Trophoblast cell (in vitro differentiated cells and primary cell): Measurements from ENCODE around the gene ITIH5.

Experiments
- DNase-seq, 2 donors: peaks; one replicate each; pipeline ENCODE4 v3.0.0-alpha.2; 2016
- H2AFZ ChIP-seq: 2 replicates; pipeline ENCODE4 v1.6.1; 2013; ENCODE audit warnings: low read length, moderate library complexity, mild to moderate bottlenecking; ENCODE audit not compliant: insufficient read depth, poor library complexity
- H2AK5ac ChIP-seq: 2 replicates; pipeline ENCODE4 v1.6.1; 2013; ENCODE audit warnings: mild to moderate bottlenecking, low read length
- H2BK120ac ChIP-seq: 2 replicates; pipeline ENCODE4 v1.6.1; 2013; ENCODE audit warnings: low read length, mild to moderate bottlenecking, moderate library complexity; ENCODE audit not compliant: insufficient read depth, poor library complexity
- H2BK12ac ChIP-seq: 2 replicates; pipeline ENCODE4 v1.6.1; 2013; ENCODE audit warnings: mild to moderate bottlenecking, low read length, moderate library complexity
- H2BK5ac ChIP-seq: 2 replicates; pipeline ENCODE4 v1.6.1; 2013; ENCODE audit warnings: low read length, low read depth, moderate library complexity, mild to moderate bottlenecking; ENCODE audit not compliant: poor library complexity
- H3K14ac ChIP-seq: 2 replicates; pipeline ENCODE4 v1.6.1; 2013; ENCODE audit warnings: mild to moderate bottlenecking, low read length
- H3K18ac ChIP-seq: 2 replicates; pipeline ENCODE4 v1.6.1; 2013; ENCODE audit warnings: mild to moderate bottlenecking, low read length
- H3K23ac ChIP-seq: 2 replicates; pipeline ENCODE4 v1.6.1; 2013; ENCODE audit warnings: low read length
- H3K27ac ChIP-seq: 2 replicates; pipeline ENCODE4 v1.5.1; 2013; ENCODE audit warnings: low read depth, mild to moderate bottlenecking, inconsistent platforms, low read length, moderate library complexity
- H3K27me3 ChIP-seq: 2 replicates; pipeline ENCODE4 v1.6.1; 2013; ENCODE audit warnings: inconsistent platforms, mild to moderate bottlenecking, low read length, moderate library complexity; ENCODE audit not compliant: insufficient read depth
- H3K36me3 ChIP-seq, 2 experiments: 1 replicate in 1 of 2; 2 replicates in 1 of 2; pipeline ENCODE4 v1.6.1; 2013; ENCODE audit warnings: low read length in 2 of 2, mild to moderate bottlenecking in 2 of 2, moderate library complexity in 1 of 2; ENCODE audit not compliant: insufficient read depth in 2 of 2, control insufficient read depth in 1 of 2
- H3K4ac ChIP-seq: 2 replicates; pipeline ENCODE4 v1.6.1; 2013; ENCODE audit warnings: low read depth, mild to moderate bottlenecking, low read length, moderate library complexity
- H3K4me1 ChIP-seq, 2 experiments: 1 replicate in 1 of 2; 2 replicates in 1 of 2; pipeline ENCODE4 v1.6.1; 2013; ENCODE audit warnings: low read length in 2 of 2, mild to moderate bottlenecking in 2 of 2, moderate library complexity in 1 of 2; ENCODE audit not compliant: insufficient read depth in 2 of 2, control insufficient read depth in 1 of 2
- H3K4me2 ChIP-seq: 2 replicates; pipeline ENCODE4 v1.6.1; 2013; ENCODE audit warnings: inconsistent platforms, mild to moderate bottlenecking, low read length, moderate library complexity
- H3K4me3 ChIP-seq: 2 replicates; pipeline ENCODE4 v1.5.1; 2013; ENCODE audit warnings: mild to moderate bottlenecking, low read depth, low read length, inconsistent platforms
- H3K79me1 ChIP-seq: one replicate; pipeline ENCODE4 v1.6.1; 2013; ENCODE audit warnings: low read length
- H3K79me2 ChIP-seq: 2 replicates; pipeline ENCODE4 v1.6.1; 2013; ENCODE audit warnings: low read length, mild to moderate bottlenecking; ENCODE audit not compliant: control insufficient read depth, insufficient read depth, poor library complexity
- H3K9ac ChIP-seq: 2 replicates; pipeline ENCODE4 v1.6.1; 2013; ENCODE audit warnings: mild to moderate bottlenecking, low read length
- H3K9me3 ChIP-seq: 2 replicates; pipeline ENCODE4 v1.6.1; 2013; ENCODE audit warnings: low read depth, mild to moderate bottlenecking, control low read depth, inconsistent platforms, low read length; ENCODE audit not compliant: insufficient read depth
- H4K12ac ChIP-seq: 2 replicates; pipeline ENCODE4 v1.6.1; 2013; ENCODE audit warnings: low read depth, mild to moderate bottlenecking, low read length, moderate library complexity
- H4K8ac ChIP-seq: 2 replicates; pipeline ENCODE4 v1.6.1; 2013; ENCODE audit warnings: low read depth, mild to moderate bottlenecking, low read length, moderate library complexity
- H4K91ac ChIP-seq: one replicate; pipeline ENCODE4 v1.6.1; 2013; ENCODE audit warnings: low read depth, mild to moderate bottlenecking, low read length, moderate library complexity
- WGBS: extraction: QIAGEN DNeasy Blood & Tissue Kit; methylation state at CpG from one replicate; pipeline ENCODE4 v1.1.7; 2013; ENCODE audit warnings: missing lambda C conversion rate; ENCODE audit not compliant: insufficient read length, insufficient coverage; ENCODE audit errors: extremely low coverage; 5-methylcytosine and 5-hydroxymethylcytosine counted together

Gene ITIH5

DNA sequence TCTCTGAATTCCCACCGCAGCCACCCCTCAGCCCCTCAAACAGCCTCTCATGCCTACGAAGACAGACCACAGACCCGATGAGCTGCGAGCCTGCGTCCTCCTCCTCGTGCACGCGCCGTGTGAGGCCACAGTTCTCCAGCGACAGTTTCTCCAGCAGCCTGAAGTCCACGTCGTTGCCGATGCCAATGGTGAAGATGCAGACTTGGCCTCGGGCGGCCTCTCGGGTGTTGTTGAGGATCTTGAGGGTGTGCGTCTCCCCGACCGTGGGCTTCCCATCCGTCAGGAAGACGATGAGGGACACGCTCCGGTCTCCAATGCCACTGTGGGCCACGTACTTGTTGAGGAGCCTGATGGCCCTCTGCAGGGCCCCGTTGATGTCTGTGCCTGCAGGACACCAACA is 87.1 kb downstream of the ITIH5 start:
- no CpG with 5 or more reads among the region's 25 CpGs for WGBS
- H3K4me1 ChIP-seq: no peaks in the 10 kb centered on the region
- no peak overlapping the region for H3K14ac ChIP-seq
- H3K36me3 ChIP-seq: no peaks in the 10 kb centered on the region
- no peak overlapping the region for H3K23ac ChIP-seq
- no peak overlapping the region for H2AK5ac ChIP-seq
- H2AFZ ChIP-seq: no peak overlapping the region
- H2BK5ac ChIP-seq: no peak overlapping the region
- no peaks in the 10 kb centered on the region for H3K79me2 ChIP-seq
- DNase-seq: no peak
- no peak overlapping the region for H2BK12ac ChIP-seq
- no peak overlapping the region for H3K4ac ChIP-seq
- no peak overlapping the region for H3K9ac ChIP-seq
- no peak overlapping the region for H4K8ac ChIP-seq
- H3K27ac ChIP-seq: no peak overlapping the region
- H3K9me3 ChIP-seq: peaks cover 1% of the 10 kb centered on the region
- H4K91ac ChIP-seq: no peak overlapping the region
- no peak overlapping the region for H4K12ac ChIP-seq
- no peak overlapping the region for H3K4me2 ChIP-seq
- no peaks in the 10 kb centered on the region for H3K27me3 ChIP-seq
- no peak overlapping the region for H2BK120ac ChIP-seq
- H3K18ac ChIP-seq: no peak overlapping the region
- no peak overlapping the region for H3K4me3 ChIP-seq
- no peaks in the 10 kb centered on the region for H3K79me1 ChIP-seq

DNA sequence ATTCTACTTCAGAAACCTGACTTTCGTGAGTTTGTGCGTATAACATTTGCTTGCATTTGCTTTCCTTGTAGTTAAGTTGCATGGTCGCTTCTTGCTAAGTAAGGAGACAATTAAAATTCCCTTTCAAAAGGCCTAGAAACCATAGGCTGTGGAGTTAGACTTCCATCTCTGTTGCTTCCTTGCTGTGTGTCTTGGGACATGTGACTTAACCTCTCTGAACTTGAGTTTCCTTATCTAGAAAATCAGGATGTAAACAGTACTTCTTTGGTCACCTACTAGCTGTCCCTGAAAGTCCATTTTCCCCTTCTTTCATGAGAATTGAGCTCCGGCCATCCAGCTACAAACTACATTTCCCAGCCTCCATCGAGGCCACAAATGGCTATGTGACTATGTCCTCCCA is 89.2 kb downstream of the ITIH5 start:
- Histone ChIP-seq H3K14ac (no peak overlapping the region), H2BK12ac (no peak overlapping the region), H3K4me2 (no peak overlapping the region), H2BK120ac (no peak overlapping the region), H3K79me2 (no peaks in the 10 kb centered on the region), H4K12ac (no peak overlapping the region), H3K18ac (no peak overlapping the region), H3K27me3 (no peaks in the 10 kb centered on the region), H3K36me3 (no peaks in the 10 kb centered on the region), H3K27ac (no peak overlapping the region), H3K4ac (no peak overlapping the region), H3K9ac (no peak overlapping the region), H3K9me3 (peaks cover 1% of the 10 kb centered on the region), H4K8ac (no peak overlapping the region), H3K4me1 (no peaks in the 10 kb centered on the region), H4K91ac (no peak overlapping the region), H3K23ac (no peak overlapping the region), H2AK5ac (no peak overlapping the region), H3K4me3 (no peak overlapping the region), H2AFZ (no peak overlapping the region), H3K79me1 (no peaks in the 10 kb centered on the region), H2BK5ac (no peak overlapping the region)
- DNase-seq: no peak
- WGBS: no CpG with 5 or more reads among the region's 5 CpGs

DNA sequence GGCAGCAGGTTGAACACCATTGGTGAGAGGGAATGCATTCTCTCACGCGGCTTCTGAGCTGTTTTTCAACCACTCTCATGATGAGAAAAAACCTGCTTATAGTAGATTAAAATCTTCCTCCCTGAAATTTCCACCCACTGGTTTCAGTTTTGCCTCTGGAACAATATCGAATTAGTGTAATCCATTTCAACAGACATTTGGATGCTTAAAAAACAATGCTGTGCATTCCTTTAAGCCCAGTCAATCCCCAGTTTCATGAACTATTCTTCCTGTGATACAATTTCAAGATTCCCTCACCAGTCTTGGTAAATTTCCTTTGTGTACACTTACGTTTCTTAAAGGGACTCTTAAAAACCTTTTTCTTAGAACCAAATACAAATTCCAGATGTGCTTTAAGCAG is 89.6 kb downstream of the ITIH5 start:
- H3K4me3 ChIP-seq: no peak overlapping the region
- H3K23ac ChIP-seq: no peak overlapping the region
- H3K4me2 ChIP-seq: no peak overlapping the region
- H2BK12ac ChIP-seq: no peak overlapping the region
- peaks cover 1% of the 10 kb centered on the region for H3K9me3 ChIP-seq
- no peak overlapping the region for H2AFZ ChIP-seq
- no peak overlapping the region for H3K4ac ChIP-seq
- H2BK120ac ChIP-seq: no peak overlapping the region
- H4K8ac ChIP-seq: no peak overlapping the region
- WGBS: no CpG with 5 or more reads among the region's 4 CpGs
- no peaks in the 10 kb centered on the region for H3K79me1 ChIP-seq
- DNase-seq: peak in 1 of 2 donors; percentile 28
- H3K27me3 ChIP-seq: no peaks in the 10 kb centered on the region
- no peaks in the 10 kb centered on the region for H3K4me1 ChIP-seq
- H3K36me3 ChIP-seq: no peaks in the 10 kb centered on the region
- H3K79me2 ChIP-seq: no peaks in the 10 kb centered on the region
- H2BK5ac ChIP-seq: no peak overlapping the region
- no peak overlapping the region for H3K27ac ChIP-seq
- H3K14ac ChIP-seq: no peak overlapping the region
- no peak overlapping the region for H4K12ac ChIP-seq
- H2AK5ac ChIP-seq: no peak overlapping the region
- H4K91ac ChIP-seq: no peak overlapping the region
- no peak overlapping the region for H3K9ac ChIP-seq
- no peak overlapping the region for H3K18ac ChIP-seq

DNA sequence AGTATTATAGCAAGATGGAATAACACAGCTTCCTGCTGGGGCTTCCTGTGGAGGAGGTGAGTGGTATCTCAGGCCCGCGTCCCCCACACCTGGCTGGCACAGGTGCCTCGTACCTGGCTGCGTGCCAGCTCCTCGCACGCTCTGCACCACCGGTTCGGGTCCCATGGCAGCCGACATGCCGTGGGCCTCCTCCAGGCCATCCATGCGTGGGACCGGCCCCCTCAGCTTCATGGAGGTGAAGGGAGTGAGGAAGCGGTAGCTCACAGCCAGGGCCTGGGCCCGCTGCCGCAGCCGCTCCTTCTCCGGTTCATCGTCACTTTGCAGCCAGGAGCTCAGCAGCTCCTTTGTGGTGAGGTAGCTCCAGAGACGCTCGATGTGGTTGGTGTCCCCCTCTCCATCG is 90.4 kb downstream of the ITIH5 start:
- Histone ChIP-seq H3K4me2 (no peak overlapping the region), H3K4me1 (no peaks in the 10 kb centered on the region), H2BK12ac (no peak overlapping the region), H3K79me1 (no peaks in the 10 kb centered on the region), H2BK120ac (no peak overlapping the region), H2BK5ac (no peak overlapping the region), H2AFZ (no peak overlapping the region), H3K36me3 (no peaks in the 10 kb centered on the region), H3K23ac (no peak overlapping the region), H3K27me3 (no peaks in the 10 kb centered on the region), H3K4me3 (no peak overlapping the region), H3K9me3 (peaks cover 1% of the 10 kb centered on the region), H3K18ac (no peak overlapping the region), H3K79me2 (no peaks in the 10 kb centered on the region), H3K27ac (no peak overlapping the region), H4K12ac (no peak overlapping the region), H4K8ac (no peak overlapping the region), H3K14ac (no peak overlapping the region), H3K4ac (no peak overlapping the region), H2AK5ac (no peak overlapping the region), H3K9ac (no peak overlapping the region), H4K91ac (no peak overlapping the region)
- no CpG with 5 or more reads among the region's 21 CpGs for WGBS
- no peak for DNase-seq
